ENCODE results near the gene SASH3. TPM values are rescaled to one million over a fixed set of nuclear protein-coding genes. Genes with fewer than 3 reads are reported as not detected.

Gene SASH3
- polyA plus RNA-seq, 1 of the 3 experiments (the other 2 are of a cell fraction), result not detected

GRCh38 chrX:129824620-129825019 is 44.9 kb downstream of the SASH3 start:
- WGBS (ENCODE audit: low lambda C conversion rate), result 57% methylated on average over 4 of the region's 4 CpGs
- H3K4me2 ChIP-seq, result no peak overlapping the region
- H3K79me2 ChIP-seq (ENCODE audit: insufficient read depth), result no peaks in the 10 kb centered on the region
- no peaks in the 10 kb centered on the region for H3F3A ChIP-seq (replicated peaks; ENCODE audit: insufficient read depth)
- POLR2A ChIA-PET, result no interaction called here
- no peaks in the 10 kb centered on the region for H3K9me3 ChIP-seq
- no peak overlapping the region for H3K4me3 ChIP-seq (ENCODE audit: low read depth in 2 of 2, low read length in 1 of 2)
- no peaks in the 10 kb centered on the region for H3K9me2 ChIP-seq
- H3K4me1 ChIP-seq (ENCODE audit: control insufficient read depth in 1 of 2, insufficient read depth in 2 of 2, low read depth in 1 of 2, low read length in 1 of 2), result no peaks in the 10 kb centered on the region
- no peak overlapping the region for H3K9ac ChIP-seq
- no peak overlapping the region for H3K27ac ChIP-seq (ENCODE audit: low read depth in 2 of 2, low read length in 1 of 2)
- no peak for TF ChIP-seq EZH2phosphoT487 (IDR thresholded peaks at IDR 0.05; ENCODE audit: borderline replicate concordance, low read depth)
- no peak overlapping the region for H2AFZ ChIP-seq (ENCODE audit: low read depth)
- no peak for DNase-seq
- H4K20me1 ChIP-seq (ENCODE audit: insufficient read depth), result no peaks in the 10 kb centered on the region
- CTCF ChIA-PET, result interaction anchor here (1.0 to 2.2 kb wide), 7 partner anchors 13 to 219 kb away, joined by 3 to 10 read pairs (median 4); no protein-coding TSS in a partner anchor
- no peaks in the 10 kb centered on the region for H3K27me3 ChIP-seq (ENCODE audit: insufficient read depth)
- H3K36me3 ChIP-seq (replicated peaks in 1 of 2; ENCODE audit: control insufficient read depth in 1 of 2, insufficient read depth in 2 of 2, low read length in 1 of 2), result peaks cover 3% of the 10 kb centered on the region in 2 experiments

GRCh38 chrX:129825746-129826505 is 46.2 kb downstream of the SASH3 start:
- no peak overlapping the region for H3K9ac ChIP-seq
- DNase-seq, result no peak
- H3K79me2 ChIP-seq (ENCODE audit: insufficient read depth), result no peaks in the 10 kb centered on the region
- H3K27me3 ChIP-seq (ENCODE audit: insufficient read depth), result no peaks in the 10 kb centered on the region
- TF ChIP-seq EP300 (IDR thresholded peaks at IDR 0.05; ENCODE audit: borderline replicate concordance in 1 of 2, low read depth in 1 of 2, low read length in 1 of 2) (no peak), CTCF (IDR thresholded peaks at IDR 0.05) (no peak), TEAD4 (IDR thresholded peaks at IDR 0.05; ENCODE audit: borderline replicate concordance, insufficient read depth) (no peak), NRF1 (IDR thresholded peaks at IDR 0.05; ENCODE audit: low read depth, low read length) (no peak), ELF1 (IDR thresholded peaks at IDR 0.05) (no peak), CHD2 (IDR thresholded peaks at IDR 0.05; ENCODE audit: low read length, partially characterized antibody) (no peak), EZH2phosphoT487 (IDR thresholded peaks at IDR 0.05; ENCODE audit: borderline replicate concordance, low read depth) (no peak), TCF12 (IDR thresholded peaks at IDR 0.05) (no peak), FOXJ3 (CRISPR knock-in tag; IDR thresholded peaks at IDR 0.05) (no peak)
- ChIA-PET CTCF (interaction anchor here (0.9 kb wide), 1 partner anchor 188 kb away, joined by 5 read pairs; no protein-coding TSS in a partner anchor), POLR2A (no interaction called here)
- H3F3A ChIP-seq (replicated peaks; ENCODE audit: insufficient read depth), result no peaks in the 10 kb centered on the region
- H3K9me2 ChIP-seq, result no peaks in the 10 kb centered on the region
- H3K27ac ChIP-seq (ENCODE audit: low read depth in 2 of 2, low read length in 1 of 2), result no peak overlapping the region
- no peak overlapping the region for H2AFZ ChIP-seq (ENCODE audit: low read depth)
- no peak overlapping the region for H3K4me3 ChIP-seq (ENCODE audit: low read depth in 2 of 2, low read length in 1 of 2)
- 45% methylated on average over 4 of the region's 4 CpGs for WGBS (ENCODE audit: low lambda C conversion rate)
- peaks cover 3% of the 10 kb centered on the region in 2 experiments for H3K36me3 ChIP-seq (replicated peaks in 1 of 2; ENCODE audit: control insufficient read depth in 1 of 2, insufficient read depth in 2 of 2, low read length in 1 of 2)
- H3K4me2 ChIP-seq, result no peak overlapping the region
- H3K9me3 ChIP-seq, result no peaks in the 10 kb centered on the region
- no peaks in the 10 kb centered on the region for H4K20me1 ChIP-seq (ENCODE audit: insufficient read depth)
- H3K4me1 ChIP-seq (ENCODE audit: control insufficient read depth in 1 of 2, insufficient read depth in 2 of 2, low read depth in 1 of 2, low read length in 1 of 2), result no peaks in the 10 kb centered on the region
